ENCODE data around the gene CCDC60. TPM values are rescaled to one million over a fixed set of nuclear protein-coding genes. Genes with fewer than 3 reads are reported as not detected.
"Not testable (repeated sequence)": the region's sequence is repeated elsewhere in the genome, so short reads cannot be mapped to it uniquely, and the experiment has no call there.

Gene CCDC60
- total RNA-seq, 1 donor, result not detected

GRCh38 chr12:119320678-119321077, 13.9 kb upstream of the CCDC60 start:
- Histone ChIP-seq H3K4me1 (ENCODE audit: insufficient read depth, low read length) (no peaks in the 10 kb centered on the region), H3K9me3 (ENCODE audit: low read depth, low read length) (no peaks in the 10 kb centered on the region)

GRCh38 chr12:119322301-119322723, 12.2 kb upstream of the CCDC60 start:
- no peaks in the 10 kb centered on the region for H3K27me3 ChIP-seq (ENCODE audit: insufficient read depth, low read length)
- no peaks in the 10 kb centered on the region for H3K4me1 ChIP-seq (ENCODE audit: insufficient read depth, low read length)
- no peak overlapping the region for H3K4me3 ChIP-seq (ENCODE audit: low read length)
- H3K9me3 ChIP-seq (ENCODE audit: low read depth, low read length), result no peaks in the 10 kb centered on the region

More at GRCh38 chr12:119320678-119321077, 13.9 kb upstream of the CCDC60 start:
- no peaks in the 10 kb centered on the region for H3K27me3 ChIP-seq (ENCODE audit: insufficient read depth, low read length)
- H3K4me3 ChIP-seq (ENCODE audit: low read length), result no peak overlapping the region

GRCh38 chr12:119325813-119326212, 8.7 kb upstream of the CCDC60 start:
- Histone ChIP-seq H3K27me3 (ENCODE audit: insufficient read depth, low read length) (no peaks in the 10 kb centered on the region), H3K4me1 (ENCODE audit: insufficient read depth, low read length) (no peaks in the 10 kb centered on the region), H3K9me3 (ENCODE audit: low read depth, low read length) (no peaks in the 10 kb centered on the region), H3K4me3 (ENCODE audit: low read length) (no peak overlapping the region)

GRCh38 chr12:119326341-119326740, 8.2 kb upstream of the CCDC60 start:
- no peaks in the 10 kb centered on the region for H3K27me3 ChIP-seq (ENCODE audit: insufficient read depth, low read length)
- no peaks in the 10 kb centered on the region for H3K4me1 ChIP-seq (ENCODE audit: insufficient read depth, low read length)
- no peaks in the 10 kb centered on the region for H3K9me3 ChIP-seq (ENCODE audit: low read depth, low read length)
- H3K4me3 ChIP-seq (ENCODE audit: low read length), result no peak overlapping the region

- Histone ChIP-seq H3K4me3 (ENCODE audit: low read length) (no peak overlapping the region), H3K9me3 (ENCODE audit: low read depth, low read length) (no peaks in the 10 kb centered on the region), H3K4me1 (ENCODE audit: insufficient read depth, low read length) (no peaks in the 10 kb centered on the region), H3K27me3 (ENCODE audit: insufficient read depth, low read length) (no peaks in the 10 kb centered on the region)
These were observed 7.1 kb upstream of the CCDC60 start for GRCh38 chr12:119327471-119327870.

GRCh38 chr12:119328111-119328510, 6.4 kb upstream of the CCDC60 start:
- Histone ChIP-seq H3K4me3 (ENCODE audit: low read length) (no peak overlapping the region), H3K4me1 (ENCODE audit: insufficient read depth, low read length) (no peaks in the 10 kb centered on the region), H3K27me3 (ENCODE audit: insufficient read depth, low read length) (no peaks in the 10 kb centered on the region), H3K9me3 (ENCODE audit: low read depth, low read length) (no peaks in the 10 kb centered on the region)

GRCh38 chr12:119338593-119339363, 4.2 kb downstream of the CCDC60 start:
- H3K27me3 ChIP-seq (ENCODE audit: insufficient read depth, low read length), result no peaks in the 10 kb centered on the region
- H3K9me3 ChIP-seq (ENCODE audit: low read depth, low read length), result no peaks in the 10 kb centered on the region
- no peaks in the 10 kb centered on the region for H3K4me1 ChIP-seq (ENCODE audit: insufficient read depth, low read length)
- H3K4me3 ChIP-seq (ENCODE audit: low read length), result no peak overlapping the region

GRCh38 chr12:119340578-119340977, 6.0 kb downstream of the CCDC60 start:
- H3K4me1 ChIP-seq (ENCODE audit: insufficient read depth, low read length), result no peaks in the 10 kb centered on the region
- no peak overlapping the region for H3K4me3 ChIP-seq (ENCODE audit: low read length)
- no peaks in the 10 kb centered on the region for H3K9me3 ChIP-seq (ENCODE audit: low read depth, low read length)
- no peaks in the 10 kb centered on the region for H3K27me3 ChIP-seq (ENCODE audit: insufficient read depth, low read length)

GRCh38 chr12:119341020-119341419, 6.5 kb downstream of the CCDC60 start:
- Histone ChIP-seq H3K27me3 (ENCODE audit: insufficient read depth, low read length) (no peaks in the 10 kb centered on the region), H3K4me1 (ENCODE audit: insufficient read depth, low read length) (no peaks in the 10 kb centered on the region), H3K9me3 (ENCODE audit: low read depth, low read length) (no peaks in the 10 kb centered on the region), H3K4me3 (ENCODE audit: low read length) (no peak overlapping the region)

GRCh38 chr12:119341988-119342387, 7.5 kb downstream of the CCDC60 start:
- no peaks in the 10 kb centered on the region for H3K4me1 ChIP-seq (ENCODE audit: insufficient read depth, low read length)
- H3K27me3 ChIP-seq (ENCODE audit: insufficient read depth, low read length), result no peaks in the 10 kb centered on the region

GRCh38 chr12:119343130-119343529, 8.6 kb downstream of the CCDC60 start:
- Histone ChIP-seq H3K27me3 (ENCODE audit: insufficient read depth, low read length) (no peaks in the 10 kb centered on the region), H3K4me1 (ENCODE audit: insufficient read depth, low read length) (no peaks in the 10 kb centered on the region), H3K9me3 (ENCODE audit: low read depth, low read length) (no peaks in the 10 kb centered on the region), H3K4me3 (ENCODE audit: low read length) (no peak overlapping the region)

More at GRCh38 chr12:119341988-119342387, 7.5 kb downstream of the CCDC60 start:
- Histone ChIP-seq H3K4me3 (ENCODE audit: low read length) (no peak overlapping the region), H3K9me3 (ENCODE audit: low read depth, low read length) (no peaks in the 10 kb centered on the region)

GRCh38 chr12:119354172-119354571, 19.6 kb downstream of the CCDC60 start:
- Histone ChIP-seq H3K4me3 (ENCODE audit: low read length) (no peak overlapping the region), H3K4me1 (ENCODE audit: insufficient read depth, low read length) (no peaks in the 10 kb centered on the region), H3K9me3 (ENCODE audit: low read depth, low read length) (no peaks in the 10 kb centered on the region), H3K27me3 (ENCODE audit: insufficient read depth, low read length) (peaks cover 2% of the 10 kb centered on the region)

- not testable (repeated sequence) for H3K27me3 ChIP-seq (ENCODE audit: insufficient read depth, low read length)
These were observed 25.8 kb downstream of the CCDC60 start for GRCh38 chr12:119360366-119360765.

GRCh38 chr12:119363037-119363436, 28.5 kb downstream of the CCDC60 start:
- Histone ChIP-seq H3K4me1 (ENCODE audit: insufficient read depth, low read length) (no peaks in the 10 kb centered on the region), H3K4me3 (ENCODE audit: low read length) (no peak overlapping the region), H3K9me3 (ENCODE audit: low read depth, low read length) (no peaks in the 10 kb centered on the region), H3K27me3 (ENCODE audit: insufficient read depth, low read length) (no peaks in the 10 kb centered on the region)

More at GRCh38 chr12:119360366-119360765, 25.8 kb downstream of the CCDC60 start:
- not testable (repeated sequence) for H3K9me3 ChIP-seq (ENCODE audit: low read depth, low read length); H3K4me1 ChIP-seq (ENCODE audit: insufficient read depth, low read length); H3K4me3 ChIP-seq (ENCODE audit: low read length)

- H3K4me3 ChIP-seq (ENCODE audit: low read length), result no peak overlapping the region
- H3K27me3 ChIP-seq (ENCODE audit: insufficient read depth, low read length), result no peaks in the 10 kb centered on the region
- no peaks in the 10 kb centered on the region for H3K9me3 ChIP-seq (ENCODE audit: low read depth, low read length)
- H3K4me1 ChIP-seq (ENCODE audit: insufficient read depth, low read length), result no peaks in the 10 kb centered on the region
These were observed 29.0 kb downstream of the CCDC60 start for GRCh38 chr12:119363490-119363889.

- Histone ChIP-seq H3K27me3 (ENCODE audit: insufficient read depth, low read length) (no peaks in the 10 kb centered on the region), H3K4me1 (ENCODE audit: insufficient read depth, low read length) (no peaks in the 10 kb centered on the region), H3K4me3 (ENCODE audit: low read length) (no peak overlapping the region), H3K9me3 (ENCODE audit: low read depth, low read length) (no peaks in the 10 kb centered on the region)
These were observed 30.9 kb downstream of the CCDC60 start for GRCh38 chr12:119365451-119365850.

All from mononuclear cell (primary cell).